H1 (cell line): Measurements from ENCODE around the gene FOSB. TPM values are rescaled to one million over a fixed set of nuclear protein-coding genes. Genes with fewer than 3 reads are reported as not detected.

Experiments
- BCL11A ChIP-seq, 2 experiments: IDR thresholded peaks; one replicate each; pipeline ENCODE4 v1.6.1; 2011; ENCODE audit warnings: low read depth in 2 of 2, low read length in 2 of 2, mild to moderate bottlenecking in 2 of 2
- CTCF ChIP-seq, 3 experiments: IDR thresholded peaks; 1 replicate in 2 of 3; 2 replicates in 1 of 3; pipeline versions ENCODE4 v1.5.1 to v1.6.1; 2011; ENCODE audit warnings: low read length in 3 of 3, mild to moderate bottlenecking in 3 of 3, inconsistent platforms in 2 of 3, low read depth in 1 of 3, moderate library complexity in 1 of 3; ENCODE audit not compliant: insufficient read depth in 1 of 3; ENCODE audit errors: control extremely low read depth in 1 of 3
- E2F6 ChIP-seq: IDR thresholded peaks from 2 replicates; pipeline ENCODE4 v1.6.1; 2012; ENCODE audit warnings: inconsistent platforms
- MAX ChIP-seq: IDR thresholded peaks from 2 replicates; pipeline ENCODE4 v1.6.1; 2012; ENCODE audit warnings: inconsistent platforms
- POU5F1 ChIP-seq: IDR thresholded peaks from 2 replicates; pipeline ENCODE4 v1.6.1; 2011; ENCODE audit warnings: low read depth, mild to moderate bottlenecking, low read length, moderate library complexity
- RBBP5 ChIP-seq: IDR thresholded peaks from 2 replicates; pipeline ENCODE4 v1.7.1; 2012; ENCODE audit warnings: low read depth, mild to moderate bottlenecking, inconsistent platforms, low read length, moderate library complexity, borderline replicate concordance
- SP1 ChIP-seq: IDR thresholded peaks from 2 replicates; pipeline ENCODE4 v1.6.1; 2011; ENCODE audit warnings: low read depth, low read length
- SP2 ChIP-seq: IDR thresholded peaks from 2 replicates; pipeline ENCODE4 v1.6.1; 2012; ENCODE audit warnings: mild to moderate bottlenecking, low read length, inconsistent platforms
- TEAD4 ChIP-seq: IDR thresholded peaks from 2 replicates; pipeline ENCODE4 v1.6.1; 2012; ENCODE audit warnings: low read depth, low read length, inconsistent platforms, mixed read lengths
- polyA plus RNA-seq, 7 experiments: library from polyadenylated mRNA; depleted of rRNA in 3 of 7; stranded (reverse) in 5 of 7; unstranded in 2 of 7; fragments of >200 nt in 5 of 7; fragments of 200-250 nt in 2 of 7; gene quantifications; 1 replicate in 5 of 7; 2 replicates in 1 of 7; 4 replicates in 1 of 7; pipeline versions ENCODE4 v1.2.1 to v1.2.3, GENCODE V29; 2011 to 2013; ENCODE audit warnings: missing spikeins in 2 of 7, mixed read lengths in 2 of 7
- total RNA-seq: library from RNA; stranded (reverse); fragmentation: NEBNext Ultra II Directional; extraction: Animal tissue kit (Norgen Biotek cat#: 25700); gene quantifications from 2 replicates; pipeline ENCODE4 v1.2.1, GENCODE V29; 2021

The FOSB gene
- total and polyA plus RNA-seq, 2 of the 8 experiments (the other 6 are each of a cell fraction or from before 2014, with no cell fraction given) = 0.44 to 2.7 TPM

- no peak for TF ChIP-seq CTCF (IDR thresholded peaks at IDR 0.05; ENCODE audit: control extremely low read depth in 1 of 3, insufficient read depth in 1 of 3, low read depth in 1 of 3, low read length in 3 of 3)
- TF ChIP-seq RBBP5 = no peak
- no peak for TF ChIP-seq SP1
- no peak for TF ChIP-seq MAX
- no peak for TF ChIP-seq BCL11A (IDR thresholded peaks at IDR 0.05; ENCODE audit: low read depth in 2 of 2, low read length in 2 of 2)
- TF ChIP-seq POU5F1 = no peak
- TF ChIP-seq TEAD4 = no peak
- TF ChIP-seq SP2 = no peak
- TF ChIP-seq E2F6 = no peak
Measured at GRCh38 chr19:45494261-45494916, 26.6 kb downstream of the FOSB start (continued).
